ENCODE results near the gene RNF207. TPM values are rescaled to one million over a fixed set of nuclear protein-coding genes. Genes with fewer than 3 reads are reported as not detected.

The RNF207 gene
- total and polyA plus RNA-seq, 9 donors, result 2.0 to 24.4 (median 7.7) TPM

DNA sequence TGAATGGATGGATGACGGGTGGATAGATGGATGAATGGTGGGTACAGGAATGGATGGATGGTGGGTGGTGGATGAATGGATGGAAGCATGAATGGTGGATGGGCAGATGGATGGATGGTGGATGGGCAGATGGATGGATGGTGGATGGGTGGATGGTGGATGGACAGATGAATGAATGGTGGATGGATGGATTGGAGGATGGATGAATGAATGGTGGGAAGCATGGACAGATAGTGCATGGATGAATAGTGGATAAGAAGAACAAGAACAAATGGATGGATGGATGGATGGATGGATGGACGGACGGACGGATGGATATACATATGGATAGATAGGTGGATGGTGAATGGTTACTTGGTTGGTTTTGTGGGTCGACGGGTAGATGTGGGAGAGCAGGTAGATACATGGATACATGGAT lies 30.5 kb upstream of the RNF207 start:
- TF ChIP-seq CTCF (IDR thresholded peaks at IDR 0.05) (no peak), EP300 (IDR thresholded peaks at IDR 0.05) (no peak), POLR2A (IDR thresholded peaks at IDR 0.05) (no peak)
- no peak overlapping the region for H3K4me3 ChIP-seq
- H3K36me3 ChIP-seq, result no peaks in the 10 kb centered on the region
- peaks cover 2% of the 10 kb centered on the region for H3K4me1 ChIP-seq (ENCODE audit: insufficient read depth)
- WGBS, 3 donors, result 93 to 95% (median 94%) methylated on average over 6 of the region's 6 CpGs
- intact Hi-C loops (cut with DNase I), result loop anchor here in 2 of 4 donors (5.0 to 10.0 kb wide), 2 partner anchors 111 to 128 kb away; partner anchors contain the start of gene KCNAB2 (in 1 of the 2)
- DNase-seq, result no peak
- no peaks in the 10 kb centered on the region for H3K27me3 ChIP-seq
- no peak overlapping the region for H3K27ac ChIP-seq
- no peaks in the 10 kb centered on the region for H3K9me3 ChIP-seq

- intact Hi-C loops (cut with DNase I), result loop anchor here in 2 of 4 donors (5.0 to 10.0 kb wide), 2 partner anchors 112 to 129 kb away; partner anchors contain the start of gene KCNAB2 (in 1 of the 2)
- no peak for DNase-seq
Observed at GRCh38 chr1:6176779-6177178, 29.1 kb upstream of the RNF207 start.

GRCh38 chr1:6177681-6178380 lies 28.1 kb upstream of the RNF207 start:
- Histone ChIP-seq H3K4me1 (ENCODE audit: insufficient read depth) (peaks cover 2% of the 10 kb centered on the region), H3K36me3 (no peaks in the 10 kb centered on the region), H3K9me3 (no peaks in the 10 kb centered on the region), H3K27ac (no peak overlapping the region), H3K4me3 (no peak overlapping the region), H3K27me3 (no peaks in the 10 kb centered on the region)
- intact Hi-C loops (cut with DNase I), result loop anchor here in 2 of 4 donors (5.0 to 10.0 kb wide), 2 partner anchors 113 to 131 kb away; partner anchors contain the start of gene KCNAB2 (in 1 of the 2)
- DNase-seq, result no peak
- TF ChIP-seq EP300 (IDR thresholded peaks at IDR 0.05) (no peak), POLR2A (IDR thresholded peaks at IDR 0.05) (no peak), CTCF (IDR thresholded peaks at IDR 0.05) (no peak)
- 66 to 73% (median 71%) methylated on average over 18 of the region's 18 CpGs for WGBS, 3 donors

More at GRCh38 chr1:6176779-6177178, 29.1 kb upstream of the RNF207 start:
- Histone ChIP-seq H3K4me3 (no peak overlapping the region), H3K4me1 (ENCODE audit: insufficient read depth) (peaks cover 2% of the 10 kb centered on the region), H3K27ac (no peak overlapping the region), H3K9me3 (no peaks in the 10 kb centered on the region), H3K27me3 (no peaks in the 10 kb centered on the region), H3K36me3 (no peaks in the 10 kb centered on the region)
- WGBS, 3 donors, result 59 to 65% (median 60%) methylated on average over 5 of the region's 5 CpGs
- TF ChIP-seq EP300 (IDR thresholded peaks at IDR 0.05) (no peak), CTCF (IDR thresholded peaks at IDR 0.05) (no peak), POLR2A (IDR thresholded peaks at IDR 0.05) (no peak)

GRCh38 chr1:6178751-6179563 lies 27.0 kb upstream of the RNF207 start:
- Histone ChIP-seq H3K27ac (no peak overlapping the region), H3K36me3 (no peaks in the 10 kb centered on the region), H3K27me3 (no peaks in the 10 kb centered on the region), H3K9me3 (no peaks in the 10 kb centered on the region), H3K4me3 (no peak overlapping the region), H3K4me1 (ENCODE audit: insufficient read depth) (peaks cover 2% of the 10 kb centered on the region)
- 1 to 4% (median 2%) methylated on average over 26 to 51 of the region's 51 CpGs for WGBS, 3 donors
- intact Hi-C loops (cut with DNase I), result loop anchor here in 2 of 4 donors (5.0 to 10.0 kb wide), 2 partner anchors 114 to 132 kb away; partner anchors contain the start of gene KCNAB2 (in 1 of the 2)
- DNase-seq, result no peak
- no peak for TF ChIP-seq CTCF (IDR thresholded peaks at IDR 0.05)
- TF ChIP-seq EP300 (IDR thresholded peaks at IDR 0.05), result no peak
- TF ChIP-seq POLR2A (IDR thresholded peaks at IDR 0.05), result no peak
